ENCODE results near the gene LANCL3.

The LANCL3 gene

DNA sequence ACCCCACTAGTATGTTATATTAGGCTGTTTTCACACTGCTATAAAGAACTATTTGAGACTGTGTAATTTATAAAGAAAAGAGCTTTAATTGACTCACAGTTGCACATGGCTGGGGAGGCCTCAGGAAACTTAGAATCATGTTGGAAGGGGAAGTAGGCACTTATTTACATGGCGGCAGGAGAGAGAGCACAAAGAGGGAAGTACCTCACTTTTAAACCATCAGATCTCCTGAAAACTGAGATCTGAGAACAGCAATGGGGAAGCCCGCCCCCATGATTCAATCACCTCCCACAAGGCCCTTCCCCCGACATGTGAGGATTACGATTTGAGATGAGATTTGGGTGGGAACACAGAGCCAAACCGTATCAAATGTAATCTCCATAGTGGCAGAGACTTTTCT is 68.7 kb downstream of the LANCL3 start:
- TF ChIP-seq NFIC (IDR thresholded peaks at IDR 0.05) (no peak), YY1 (IDR thresholded peaks at IDR 0.05; ENCODE audit: low read depth) (no peak), TEAD4 (IDR thresholded peaks at IDR 0.05) (no peak), TCF12 (IDR thresholded peaks at IDR 0.05; ENCODE audit: low read depth) (no peak), EP300 (IDR thresholded peaks at IDR 0.05; ENCODE audit: borderline replicate concordance) (no peak)
- TF ChIP-seq, protein P1, sequence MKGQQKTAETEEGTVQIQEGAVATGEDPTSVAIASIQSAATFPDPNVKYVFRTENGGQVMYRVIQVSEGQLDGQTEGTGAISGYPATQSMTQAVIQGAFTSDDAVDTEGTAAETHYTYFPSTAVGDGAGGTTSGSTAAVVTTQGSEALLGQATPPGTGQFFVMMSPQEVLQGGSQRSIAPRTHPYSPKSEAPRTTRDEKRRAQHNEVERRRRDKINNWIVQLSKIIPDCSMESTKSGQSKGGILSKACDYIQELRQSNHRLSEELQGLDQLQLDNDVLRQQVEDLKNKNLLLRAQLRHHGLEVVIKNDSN (IDR thresholded peaks at IDR 0.05): no peak
- TF ChIP-seq, protein P2, sequence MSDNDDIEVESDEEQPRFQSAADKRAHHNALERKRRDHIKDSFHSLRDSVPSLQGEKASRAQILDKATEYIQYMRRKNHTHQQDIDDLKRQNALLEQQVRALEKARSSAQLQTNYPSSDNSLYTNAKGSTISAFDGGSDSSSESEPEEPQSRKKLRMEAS (IDR thresholded peaks at IDR 0.05): no peak

DNA sequence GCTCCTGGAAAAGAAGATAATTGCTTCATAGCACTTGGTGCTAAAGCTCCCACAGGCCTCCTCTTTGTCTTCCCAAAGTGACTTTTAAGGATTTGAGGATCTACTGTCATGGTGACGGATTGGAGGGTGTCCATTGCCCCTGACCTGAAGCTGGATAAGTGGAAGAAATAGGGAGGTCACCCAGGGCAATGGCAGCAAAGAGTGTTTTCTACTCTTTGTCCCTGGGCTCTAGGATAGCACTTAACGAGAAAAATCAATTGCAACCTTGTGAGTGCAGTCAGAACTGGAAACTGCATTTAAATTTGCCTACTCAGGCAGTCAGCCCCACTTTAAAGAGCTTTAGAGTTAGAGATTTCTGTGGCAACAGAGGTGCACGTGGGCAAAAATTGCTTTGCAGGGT is 70.4 kb downstream of the LANCL3 start:
- no peak for TF ChIP-seq TEAD4 (IDR thresholded peaks at IDR 0.05)

DNA sequence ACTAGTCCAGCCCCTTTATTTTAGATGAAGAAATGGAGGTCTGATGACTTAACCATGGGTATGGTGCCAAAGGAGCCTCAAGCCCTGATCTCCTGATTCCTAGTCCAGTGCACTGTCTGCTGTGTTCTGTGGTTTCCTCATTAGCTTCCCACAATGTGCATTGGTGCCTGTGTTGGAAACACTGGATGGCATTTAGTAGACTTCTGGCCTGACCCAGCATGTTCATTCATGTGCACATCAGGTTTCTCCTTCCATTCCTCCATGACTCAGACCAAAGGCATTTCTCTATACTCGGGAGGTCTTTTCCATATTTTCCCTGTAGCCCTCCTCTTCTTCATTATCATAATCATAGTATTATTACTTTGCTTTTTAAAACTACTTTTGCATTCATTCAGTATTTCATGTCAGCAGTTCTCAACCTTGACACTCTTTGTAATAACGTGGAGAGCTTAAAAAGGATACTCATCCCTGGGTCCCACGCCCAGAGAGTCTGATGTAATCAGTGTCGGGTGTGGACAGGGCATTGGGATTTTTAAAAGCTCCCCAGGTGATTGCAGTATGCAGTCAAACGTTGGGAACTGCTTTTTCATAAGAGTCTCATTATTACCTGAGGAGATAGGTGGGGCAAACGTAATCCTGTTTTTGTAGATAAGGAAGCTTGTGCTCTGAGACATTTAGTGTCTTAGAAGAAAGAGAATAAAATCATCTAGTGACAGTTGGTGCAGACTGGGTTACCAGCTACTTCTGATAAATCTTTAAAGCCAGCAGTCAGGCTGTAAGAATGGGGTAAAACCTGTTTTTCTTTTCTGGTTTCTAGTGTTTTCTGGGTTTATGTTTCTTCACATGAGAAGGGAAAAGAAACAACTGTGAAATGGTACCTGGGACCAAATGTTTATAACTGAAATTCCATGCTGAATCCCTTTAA is 73.2 kb downstream of the LANCL3 start:
- TF ChIP-seq CEBPB (IDR thresholded peaks at IDR 0.05): no peak
- TF ChIP-seq, protein P2 (IDR thresholded peaks at IDR 0.05): no peak
- no peak for TF ChIP-seq CREB1 (IDR thresholded peaks at IDR 0.05; ENCODE audit: low read depth)
- no peak for TF ChIP-seq NFIC (IDR thresholded peaks at IDR 0.05)
- no peak for TF ChIP-seq YY1 (IDR thresholded peaks at IDR 0.05; ENCODE audit: low read depth)
- TF ChIP-seq EGR1 (IDR thresholded peaks at IDR 0.05): no peak
- TF ChIP-seq TCF12 (IDR thresholded peaks at IDR 0.05; ENCODE audit: low read depth): no peak
- TF ChIP-seq TEAD4 (IDR thresholded peaks at IDR 0.05): no peak
- no peak for TF ChIP-seq EP300 (IDR thresholded peaks at IDR 0.05; ENCODE audit: borderline replicate concordance)
- no peak for TF ChIP-seq ZBTB7A (IDR thresholded peaks at IDR 0.05; ENCODE audit: low read depth)
- TF ChIP-seq TAF1 (IDR thresholded peaks at IDR 0.05; ENCODE audit: low read depth): no peak
- TF ChIP-seq, protein P1 (IDR thresholded peaks at IDR 0.05): no peak
- TF ChIP-seq FOXM1 (IDR thresholded peaks at IDR 0.05; ENCODE audit: borderline replicate concordance, low read depth): no peak
- TF ChIP-seq RAD21 (IDR thresholded peaks at IDR 0.05; ENCODE audit: low read depth): no peak
- TF ChIP-seq, protein P3, sequence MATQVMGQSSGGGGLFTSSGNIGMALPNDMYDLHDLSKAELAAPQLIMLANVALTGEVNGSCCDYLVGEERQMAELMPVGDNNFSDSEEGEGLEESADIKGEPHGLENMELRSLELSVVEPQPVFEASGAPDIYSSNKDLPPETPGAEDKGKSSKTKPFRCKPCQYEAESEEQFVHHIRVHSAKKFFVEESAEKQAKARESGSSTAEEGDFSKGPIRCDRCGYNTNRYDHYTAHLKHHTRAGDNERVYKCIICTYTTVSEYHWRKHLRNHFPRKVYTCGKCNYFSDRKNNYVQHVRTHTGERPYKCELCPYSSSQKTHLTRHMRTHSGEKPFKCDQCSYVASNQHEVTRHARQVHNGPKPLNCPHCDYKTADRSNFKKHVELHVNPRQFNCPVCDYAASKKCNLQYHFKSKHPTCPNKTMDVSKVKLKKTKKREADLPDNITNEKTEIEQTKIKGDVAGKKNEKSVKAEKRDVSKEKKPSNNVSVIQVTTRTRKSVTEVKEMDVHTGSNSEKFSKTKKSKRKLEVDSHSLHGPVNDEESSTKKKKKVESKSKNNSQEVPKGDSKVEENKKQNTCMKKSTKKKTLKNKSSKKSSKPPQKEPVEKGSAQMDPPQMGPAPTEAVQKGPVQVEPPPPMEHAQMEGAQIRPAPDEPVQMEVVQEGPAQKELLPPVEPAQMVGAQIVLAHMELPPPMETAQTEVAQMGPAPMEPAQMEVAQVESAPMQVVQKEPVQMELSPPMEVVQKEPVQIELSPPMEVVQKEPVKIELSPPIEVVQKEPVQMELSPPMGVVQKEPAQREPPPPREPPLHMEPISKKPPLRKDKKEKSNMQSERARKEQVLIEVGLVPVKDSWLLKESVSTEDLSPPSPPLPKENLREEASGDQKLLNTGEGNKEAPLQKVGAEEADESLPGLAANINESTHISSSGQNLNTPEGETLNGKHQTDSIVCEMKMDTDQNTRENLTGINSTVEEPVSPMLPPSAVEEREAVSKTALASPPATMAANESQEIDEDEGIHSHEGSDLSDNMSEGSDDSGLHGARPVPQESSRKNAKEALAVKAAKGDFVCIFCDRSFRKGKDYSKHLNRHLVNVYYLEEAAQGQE (IDR thresholded peaks at IDR 0.05; ENCODE audit: low read depth): no peak

DNA sequence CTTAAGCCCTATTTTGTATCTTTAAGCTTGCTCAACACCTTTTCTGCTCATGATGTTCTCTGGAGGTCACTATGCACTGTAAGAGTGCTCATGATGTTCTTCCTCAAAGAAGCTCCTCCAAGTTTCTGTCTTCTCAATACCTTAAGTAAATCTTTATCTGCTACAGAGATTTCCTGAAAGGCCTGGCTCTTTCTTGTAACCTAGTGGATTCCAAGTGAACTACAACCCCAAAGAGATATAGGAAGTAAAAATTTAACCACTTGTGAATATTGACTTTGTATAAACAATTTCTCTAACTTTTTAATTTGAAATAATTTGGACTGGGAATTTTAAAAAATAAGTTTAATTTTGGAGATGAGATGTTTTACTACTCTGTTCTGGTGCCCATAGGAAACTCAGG is 74.8 kb downstream of the LANCL3 start:
- TF ChIP-seq EP300 (IDR thresholded peaks at IDR 0.05; ENCODE audit: borderline replicate concordance) (no peak), YY1 (IDR thresholded peaks at IDR 0.05; ENCODE audit: low read depth) (no peak)
- TF ChIP-seq, protein P2 (IDR thresholded peaks at IDR 0.05): no peak

DNA sequence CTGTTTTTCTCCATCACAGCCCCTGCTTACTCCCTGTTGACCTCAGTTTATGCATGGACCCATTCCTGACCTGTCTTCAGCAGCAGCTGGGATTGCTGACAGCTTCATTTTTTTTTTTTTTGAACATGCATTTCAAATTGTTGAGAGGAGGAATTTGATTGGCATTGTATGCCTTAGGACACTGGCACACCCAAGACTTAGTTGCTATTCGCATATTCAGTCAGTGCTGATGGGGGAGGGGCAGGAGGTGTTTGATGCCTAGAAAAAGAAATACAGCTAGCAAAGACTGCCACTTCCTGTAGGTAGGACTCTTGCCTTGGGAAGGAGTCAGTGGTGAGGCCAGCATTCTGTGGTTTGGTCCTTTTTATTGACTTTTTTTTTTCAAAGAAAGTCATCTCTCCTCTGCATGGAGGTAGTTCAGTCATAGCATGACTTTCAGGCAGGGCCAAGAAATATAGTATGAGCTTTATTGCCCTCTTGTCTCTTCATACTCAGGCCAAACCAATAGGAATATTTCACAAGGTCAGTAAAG is 80.5 kb downstream of the LANCL3 start:
- TF ChIP-seq EP300 (IDR thresholded peaks at IDR 0.05; ENCODE audit: borderline replicate concordance) (no peak), CEBPB (IDR thresholded peaks at IDR 0.05) (no peak), FOXM1 (IDR thresholded peaks at IDR 0.05; ENCODE audit: borderline replicate concordance, low read depth) (no peak)
- TF ChIP-seq, protein P1 (IDR thresholded peaks at IDR 0.05): no peak

DNA sequence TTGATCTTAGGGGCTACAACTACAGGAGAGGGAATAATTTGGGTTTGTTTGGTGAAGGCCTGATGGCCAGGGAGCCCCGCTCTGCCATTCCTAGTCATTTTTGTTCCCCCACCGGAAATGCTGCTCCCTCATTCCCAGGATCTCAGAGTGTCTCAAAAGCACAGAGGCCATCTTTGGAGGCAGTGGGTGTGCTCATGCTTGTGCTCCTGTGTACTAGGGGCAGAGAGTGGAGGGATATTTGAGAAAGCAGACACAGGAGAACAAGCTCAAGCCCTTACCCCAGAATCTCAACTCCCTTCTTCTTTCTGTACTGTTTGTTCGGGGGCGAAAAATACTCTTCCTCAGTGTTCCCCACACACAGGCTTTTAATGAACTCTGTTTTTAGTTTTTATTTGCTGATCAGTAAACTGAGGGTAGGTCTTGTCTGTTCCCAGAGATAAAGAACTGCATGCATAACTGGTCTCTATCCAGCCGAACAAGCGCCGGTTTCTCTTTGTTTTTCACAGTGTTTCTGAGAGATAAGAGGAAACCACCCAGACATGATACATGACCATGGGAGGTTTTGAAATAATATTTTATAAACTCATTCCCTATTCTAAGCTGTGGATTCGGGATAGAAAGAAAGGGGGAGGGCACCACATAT is 81.2 kb downstream of the LANCL3 start:
- TF ChIP-seq TCF12 (IDR thresholded peaks at IDR 0.05; ENCODE audit: low read depth) (no peak), EGR1 (IDR thresholded peaks at IDR 0.05) (no peak), NFIC (IDR thresholded peaks at IDR 0.05) (no peak), TEAD4 (IDR thresholded peaks at IDR 0.05) (no peak), ZBTB7A (IDR thresholded peaks at IDR 0.05; ENCODE audit: low read depth) (no peak), YY1 (IDR thresholded peaks at IDR 0.05; ENCODE audit: low read depth) (no peak), FOXM1 (IDR thresholded peaks at IDR 0.05; ENCODE audit: borderline replicate concordance, low read depth) (no peak)
- TF ChIP-seq, protein P3 (IDR thresholded peaks at IDR 0.05; ENCODE audit: low read depth): no peak
- TF ChIP-seq, protein P1 (IDR thresholded peaks at IDR 0.05): no peak

Data from Ishikawa (cell line).